Caco-2 (cell line): ENCODE results near the gene VGLL3. TPM values are rescaled to one million over a fixed set of nuclear protein-coding genes. Genes with fewer than 3 reads are reported as not detected.

Experiments used
- BruUV-seq: library from RNA; stranded (reverse); fragments of 400-500 nt; replicated peaks from 2 replicates; lab custom pipeline; 2021; lab: Mats Ljungman, UMichigan
- CTCF ChIA-PET: fragments of 300-600 bp; sonication (Branson Sonifier 250); formaldehyde crosslinking; loops from one replicate; lab custom pipeline; 2022; ENCODE audit warnings: antibody characterized with exemption; lab: Charles Lee
- POLR2A ChIA-PET: fragments of 300-600 bp; sonication (Branson Sonifier 250); formaldehyde crosslinking; loops from one replicate; lab custom pipeline; 2022; ENCODE audit warnings: antibody characterized with exemption; lab: Charles Lee
- DNase-seq, 2 experiments: peaks; one replicate each; pipeline versions ENCODE4 v3.0.0 to v3.0.0-alpha.2; 2020 to 2022
- H3K27me3 ChIP-seq: replicated peaks from 2 replicates; pipeline ENCODE4 v1.6.0; 2011; ENCODE audit warnings: low read length; ENCODE audit not compliant: control insufficient read depth, insufficient read depth
- H3K36me3 ChIP-seq: 2 replicates; pipeline ENCODE4 v1.5.1; 2011; ENCODE audit warnings: low read length; ENCODE audit not compliant: control insufficient read depth, insufficient read depth
- H3K4me1 ChIP-seq: fragments of 250-450 bp; sonication (Bioruptor Pico); 2 replicates; pipeline ENCODE4 v1.5.1; 2020; ENCODE audit warnings: mild to moderate bottlenecking
- H3K4me3 ChIP-seq: 2 replicates; pipeline ENCODE4 v1.5.1; 2011; ENCODE audit warnings: low read depth, mild to moderate bottlenecking, control low read depth, low read length
- H3K9me3 ChIP-seq: fragments of 250-450 bp; sonication (Bioruptor Pico); 2 replicates; pipeline ENCODE4 v1.5.1; 2020; ENCODE audit warnings: mild to moderate bottlenecking, moderate library complexity
- H3K27ac Mint-ChIP-seq: one replicate; pipeline ENCODE4 v1.8.0; 2022; ENCODE audit warnings: mixed read lengths; ENCODE audit not compliant: unreplicated experiment
- H3K27me3 Mint-ChIP-seq: one replicate; pipeline ENCODE4 v1.8.0; 2022; ENCODE audit warnings: mixed read lengths; ENCODE audit not compliant: insufficient read depth, unreplicated experiment
- H3K36me3 Mint-ChIP-seq: one replicate; pipeline ENCODE4 v1.8.0; 2022; ENCODE audit warnings: mild to moderate bottlenecking, mixed read lengths; ENCODE audit not compliant: insufficient read depth, unreplicated experiment
- H3K4me1 Mint-ChIP-seq: one replicate; pipeline ENCODE4 v1.8.0; 2022; ENCODE audit warnings: low read depth, mixed read lengths; ENCODE audit not compliant: unreplicated experiment
- H3K4me3 Mint-ChIP-seq: one replicate; pipeline ENCODE4 v1.8.0; 2022; ENCODE audit warnings: mild to moderate bottlenecking, moderate library complexity, mixed read lengths; ENCODE audit not compliant: unreplicated experiment
- H3K9me3 Mint-ChIP-seq: one replicate; pipeline ENCODE4 v1.8.0; 2022; ENCODE audit warnings: mixed read lengths; ENCODE audit not compliant: unreplicated experiment
- CTCF ChIP-seq, 2 experiments: fragments of 200-600 bp in 1 of 2; IDR thresholded peaks; 1 replicate in 1 of 2; 2 replicates in 1 of 2; pipeline versions ENCODE4 v1.5.1 to v1.8.0; 2011 to 2022; ENCODE audit warnings: antibody characterized with exemption in 1 of 2, control low read depth in 1 of 2, inconsistent platforms in 1 of 2, low read depth in 1 of 2, low read length in 1 of 2, mild to moderate bottlenecking in 1 of 2, moderate library complexity in 1 of 2; ENCODE audit not compliant: insufficient read depth in 1 of 2, severe bottlenecking in 1 of 2, unreplicated experiment in 1 of 2
- intact Hi-C: fragments of 100-400 bp; cut with micrococcal nuclease; formaldehyde crosslinking; loops from one replicate; pipeline ENCODE4 v1.10.0; 2022; ENCODE audit not compliant: unreplicated experiment
- total RNA-seq: library from RNA; stranded (reverse); gene quantifications from 2 replicates; pipeline ENCODE4 v1.2.3, GENCODE V29; 2022

VGLL3 gene
- total RNA-seq, 1 experiment from 2014 or later: 8.2 TPM

- DNase-seq: no peak
Measured at GRCh38 chr3:86960550-86960949, 30.4 kb downstream of the VGLL3 start.

GRCh38 chr3:86958534-86958933, 32.4 kb downstream of the VGLL3 start:
- H3K4me1 Mint-ChIP-seq: no peaks in the 10 kb centered on the region
- BruUV-seq: no TSS peak
- H3K27ac Mint-ChIP-seq: no peak overlapping the region
- intact Hi-C loops: no loop called here
- no peaks in the 10 kb centered on the region for H3K9me3 Mint-ChIP-seq
- TF ChIP-seq CTCF (IDR thresholded peaks at IDR 0.05; ENCODE audit: insufficient read depth in 1 of 2, low read depth in 1 of 2, low read length in 1 of 2, severe bottlenecking in 1 of 2, unreplicated experiment in 1 of 2): no peak
- H3K4me3 Mint-ChIP-seq: no peak overlapping the region
- Histone ChIP-seq H3K4me1 (peaks cover 29% of the 10 kb centered on the region), H3K27me3 (no peaks in the 10 kb centered on the region), H3K36me3 (no peaks in the 10 kb centered on the region), H3K9me3 (no peaks in the 10 kb centered on the region), H3K4me3 (no peak overlapping the region)
- H3K27me3 Mint-ChIP-seq: no peaks in the 10 kb centered on the region
- ChIA-PET CTCF (interaction anchor here (1.0 kb wide), 1 partner anchor 10 kb away, joined by 3 read pairs; no protein-coding TSS in a partner anchor), POLR2A (no interaction called here)
- no peak for DNase-seq
- no peaks in the 10 kb centered on the region for H3K36me3 Mint-ChIP-seq

More at GRCh38 chr3:86960550-86960949, 30.4 kb downstream of the VGLL3 start:
- Histone ChIP-seq H3K27me3 (no peaks in the 10 kb centered on the region), H3K36me3 (no peaks in the 10 kb centered on the region; the same call in 1 of the 2 replicates), H3K4me1 (peaks cover 37% of the 10 kb centered on the region), H3K4me3 (no peak overlapping the region), H3K9me3 (no peaks in the 10 kb centered on the region)
- no peak for TF ChIP-seq CTCF (IDR thresholded peaks at IDR 0.05; ENCODE audit: insufficient read depth in 1 of 2, low read depth in 1 of 2, low read length in 1 of 2, severe bottlenecking in 1 of 2, unreplicated experiment in 1 of 2)
- intact Hi-C loops: no loop called here
- BruUV-seq: no TSS peak
- Mint-ChIP-seq H3K27me3 (no peaks in the 10 kb centered on the region), H3K27ac (no peak overlapping the region), H3K9me3 (no peaks in the 10 kb centered on the region), H3K4me1 (no peaks in the 10 kb centered on the region), H3K36me3 (no peaks in the 10 kb centered on the region), H3K4me3 (no peak overlapping the region)
- CTCF ChIA-PET: no interaction called here
- POLR2A ChIA-PET: no interaction called here

- no peak for DNase-seq
- no TSS peak for BruUV-seq
- H3K4me3 ChIP-seq: no peak overlapping the region
- H3K9me3 ChIP-seq: no peaks in the 10 kb centered on the region
- peaks cover 15% of the 10 kb centered on the region for H3K4me1 Mint-ChIP-seq
- POLR2A ChIA-PET: no interaction called here
- H3K36me3 ChIP-seq: no peaks in the 10 kb centered on the region
- no peak overlapping the region for H3K27ac Mint-ChIP-seq
- no peaks in the 10 kb centered on the region for H3K9me3 Mint-ChIP-seq
- no peaks in the 10 kb centered on the region for H3K27me3 Mint-ChIP-seq
- no peaks in the 10 kb centered on the region for H3K4me1 ChIP-seq
- intact Hi-C loops: no loop called here
- H3K27me3 ChIP-seq: no peaks in the 10 kb centered on the region
- H3K36me3 Mint-ChIP-seq: no peaks in the 10 kb centered on the region
- CTCF ChIA-PET: no interaction called here
- H3K4me3 Mint-ChIP-seq: no peak overlapping the region
- TF ChIP-seq CTCF (IDR thresholded peaks at IDR 0.05; ENCODE audit: insufficient read depth in 1 of 2, low read depth in 1 of 2, low read length in 1 of 2, severe bottlenecking in 1 of 2, unreplicated experiment in 1 of 2): no peak
Measured at GRCh38 chr3:86954747-86955146, 36.2 kb downstream of the VGLL3 start.
